ENCODE data around the gene TMCC2.
"Not testable (repeated sequence)": the region's sequence is repeated elsewhere in the genome, so short reads cannot be mapped to it uniquely, and the experiment has no call there.

TMCC2 gene

GRCh38 chr1:205214756-205215155 lies 13.0 kb upstream of the TMCC2 start:
- no peak for DNase-seq (ENCODE audit: low spot score)

DNA sequence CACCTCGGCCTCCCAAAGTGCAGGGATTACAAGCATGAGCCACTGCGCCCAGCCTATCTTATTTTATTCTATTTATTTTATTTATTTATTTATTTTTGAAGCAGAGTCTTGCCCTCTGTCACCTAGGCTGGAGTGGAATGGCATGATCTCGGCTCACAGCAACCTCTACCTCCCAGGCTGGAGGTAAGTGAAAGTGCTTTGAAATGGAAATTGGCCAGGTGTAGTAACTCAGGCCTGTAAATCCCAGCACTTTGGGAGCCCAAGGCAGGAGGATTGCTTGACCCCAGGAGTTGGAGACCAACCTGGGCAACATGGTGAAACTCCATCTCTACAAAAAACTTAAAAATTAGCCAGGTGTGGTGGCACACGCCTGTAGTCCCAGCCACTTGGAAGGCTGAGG lies 11.2 kb upstream of the TMCC2 start:
- DNase-seq (ENCODE audit: low spot score): no peak

GRCh38 chr1:205217418-205217817 lies 10.3 kb upstream of the TMCC2 start:
- no peak for DNase-seq (ENCODE audit: low spot score)

DNA sequence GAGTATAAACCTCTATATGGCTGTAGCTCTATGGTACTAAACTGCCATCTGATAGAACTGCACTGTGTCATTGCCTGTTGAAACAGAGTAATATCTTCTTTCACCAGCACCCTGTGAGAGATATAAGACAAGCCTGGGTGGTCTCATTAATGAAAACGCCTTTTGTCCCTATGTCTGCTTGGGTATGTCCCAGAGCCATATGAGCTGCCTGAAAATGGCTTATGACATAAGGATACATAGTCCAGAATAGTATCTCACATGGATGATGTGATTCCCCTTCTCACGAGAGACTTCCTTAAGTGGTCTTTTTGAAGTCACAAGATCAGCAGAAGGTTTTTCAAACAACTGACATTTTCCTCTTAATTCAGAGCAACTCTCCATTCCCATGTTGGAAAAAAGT lies 7.3 kb upstream of the TMCC2 start:
- no peak for DNase-seq (ENCODE audit: low spot score)

DNA sequence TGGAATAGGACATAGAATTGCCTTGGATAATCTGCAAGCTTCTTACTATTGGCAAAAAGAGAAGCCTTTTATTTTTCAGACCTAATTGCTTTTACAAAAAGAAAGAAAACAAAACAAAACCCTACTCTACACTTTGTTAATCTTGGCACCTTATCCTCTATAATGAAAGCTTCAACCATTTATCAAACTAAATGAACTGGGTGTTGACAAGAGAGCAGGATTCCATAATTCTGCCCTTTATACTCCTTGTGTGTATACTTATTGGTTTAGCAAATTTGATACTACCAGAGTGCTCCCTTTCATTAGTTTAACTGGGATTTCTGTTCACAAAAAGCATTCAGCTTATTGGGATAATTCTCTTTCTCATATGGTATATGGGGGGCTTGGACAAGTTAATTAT lies 3.0 kb upstream of the TMCC2 start:
- DNase-seq (ENCODE audit: low spot score): no peak

GRCh38 chr1:205225901-205226765 lies 1.6 kb upstream of the TMCC2 start:
- DNase-seq (ENCODE audit: low spot score): no peak

- DNase-seq (ENCODE audit: low spot score): no peak
These were observed 720 bp upstream of the TMCC2 start for GRCh38 chr1:205226868-205227583.

DNA sequence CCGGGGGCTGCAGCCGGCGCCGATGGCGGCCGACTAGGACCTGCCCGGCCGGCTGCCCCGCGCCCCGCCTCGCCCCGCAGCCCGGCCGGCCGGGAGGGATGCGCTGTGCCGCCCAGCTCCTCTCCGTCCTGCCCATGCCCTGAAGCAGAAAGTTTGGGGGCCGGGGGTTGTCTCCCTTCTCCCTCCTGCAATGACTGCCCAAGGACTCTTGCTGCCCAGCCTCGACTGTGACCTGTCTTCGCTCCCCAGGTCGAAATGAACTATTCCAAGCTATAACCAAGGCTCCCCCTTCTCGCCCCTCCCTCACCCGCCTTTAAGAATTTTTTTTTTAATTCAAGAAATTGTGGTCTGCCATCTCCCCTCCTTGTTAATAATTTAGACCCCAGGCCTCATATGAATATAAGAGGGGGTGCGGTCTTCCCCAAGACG lies 361 bp downstream of the TMCC2 start:
- DNase-seq (ENCODE audit: low spot score): no peak

DNA sequence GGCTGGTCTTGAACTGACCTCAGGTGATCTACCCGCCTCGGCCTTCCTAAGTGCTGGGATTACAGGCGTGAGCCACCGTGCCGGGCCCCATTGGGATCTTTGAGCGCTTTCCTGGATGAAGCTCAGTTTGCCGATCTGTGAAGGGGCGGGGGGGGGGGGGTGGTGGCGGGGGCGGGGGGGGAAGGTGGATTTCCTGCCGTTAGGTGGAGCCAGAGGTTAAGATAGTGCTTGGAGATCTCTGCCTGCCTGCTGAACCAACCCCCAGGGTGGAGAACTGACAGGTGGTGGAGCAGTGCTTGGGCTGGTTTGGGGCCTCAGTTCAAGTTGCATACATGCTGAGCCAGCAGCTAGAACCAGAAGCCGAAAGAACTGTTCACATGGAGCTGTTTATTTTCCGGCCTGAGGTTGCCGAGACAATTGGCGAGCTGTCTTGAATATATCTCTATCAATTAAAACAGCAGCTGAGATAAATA lies 1.7 kb downstream of the TMCC2 start:
- peak; percentile 71 for DNase-seq (ENCODE audit: low spot score)

DNA sequence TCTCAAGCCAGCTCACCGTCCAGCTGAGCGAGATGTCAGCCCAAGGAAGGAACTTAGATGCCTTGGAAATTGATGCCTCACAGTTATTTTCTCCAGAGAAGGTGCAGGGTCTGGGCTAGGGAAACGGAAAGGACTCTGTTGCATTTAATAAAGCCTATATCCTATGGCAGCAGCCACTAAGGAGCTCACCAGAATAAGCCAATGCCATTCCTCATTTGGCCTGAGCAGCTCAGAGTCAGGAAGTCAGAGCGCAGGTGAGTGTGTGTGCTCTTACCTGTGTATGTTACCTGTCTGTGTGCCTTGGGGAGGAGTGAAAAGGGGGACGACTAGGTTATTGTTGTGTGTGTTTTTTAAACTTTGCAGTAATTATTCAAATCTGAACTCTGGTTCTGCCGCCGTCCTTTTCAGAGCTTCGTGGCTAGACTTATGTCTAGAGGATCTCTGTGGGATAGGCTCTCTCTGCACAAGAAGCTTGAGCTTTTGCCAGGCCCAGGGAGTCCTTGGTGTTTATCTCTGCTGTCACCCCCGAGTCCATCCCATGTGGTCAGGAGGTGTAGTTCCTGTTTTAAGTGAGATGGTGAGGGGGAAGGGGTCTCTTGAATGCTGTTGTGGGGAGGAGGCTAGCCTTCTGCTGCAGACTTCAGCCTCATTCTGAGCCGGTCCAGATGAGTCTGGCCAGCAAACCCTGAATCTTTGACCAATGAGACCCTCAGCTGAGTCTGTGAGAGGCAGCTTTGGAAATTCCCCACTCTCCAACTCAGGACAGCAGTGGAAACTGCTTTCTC lies 2.4 kb downstream of the TMCC2 start:
- no peak for DNase-seq (ENCODE audit: low spot score)

- DNase-seq (ENCODE audit: low spot score): no peak
These were observed 3.2 kb downstream of the TMCC2 start for GRCh38 chr1:205230982-205231381.

DNA sequence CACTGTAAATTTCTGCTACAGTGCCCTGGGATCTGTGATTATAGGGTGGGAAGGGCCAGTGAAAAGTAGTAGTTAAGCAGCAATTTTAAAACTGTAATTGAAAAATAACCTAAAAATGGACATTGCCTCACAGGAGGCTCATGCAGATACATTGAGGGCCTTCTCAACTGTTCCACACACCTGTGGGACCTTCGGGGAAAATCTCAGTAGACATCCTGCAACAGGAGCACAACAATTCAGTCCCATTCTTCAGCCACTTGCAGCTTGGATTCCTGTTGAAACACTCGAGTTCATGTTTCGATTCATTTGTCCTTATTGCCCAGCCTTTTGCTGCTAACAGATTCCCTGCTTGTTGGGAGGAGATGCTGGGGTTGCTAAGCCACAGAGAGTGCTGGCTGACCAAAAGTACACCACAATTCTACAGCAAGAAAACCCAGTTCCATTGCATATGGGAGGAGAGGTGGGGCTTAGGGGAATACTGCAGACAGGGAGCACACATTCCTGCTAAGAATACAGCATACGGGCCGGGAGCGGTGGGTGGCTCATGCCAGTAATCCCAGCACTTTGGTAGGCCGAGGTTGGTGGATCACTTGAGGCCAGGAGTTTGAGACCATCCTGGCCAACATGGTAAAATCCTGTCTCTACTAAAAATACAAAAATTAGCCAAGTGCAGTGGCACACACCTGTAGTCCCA lies 4.5 kb downstream of the TMCC2 start:
- DNase-seq (ENCODE audit: low spot score): no peak

GRCh38 chr1:205232945-205233397 lies 5.2 kb downstream of the TMCC2 start:
- DNase-seq (ENCODE audit: low spot score): no peak

DNA sequence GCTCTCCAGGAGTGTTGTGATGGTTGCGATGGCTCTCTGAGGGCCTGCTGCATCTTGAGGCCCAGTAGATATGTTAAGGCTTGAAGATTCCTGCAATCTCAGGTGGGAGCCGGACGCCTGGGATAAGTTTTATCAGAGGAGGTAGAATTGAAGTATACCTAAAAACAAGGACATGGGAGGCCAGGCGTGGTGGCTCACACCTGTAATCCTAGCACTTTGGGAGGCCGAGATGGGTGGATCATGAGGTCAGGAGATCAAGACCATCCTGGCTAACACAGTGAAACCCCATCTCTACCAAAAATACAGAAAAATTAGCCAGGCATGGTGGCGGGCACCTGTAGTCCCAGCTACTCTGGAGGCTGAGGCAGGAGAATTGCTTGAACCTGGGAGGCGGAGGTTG lies 6.2 kb downstream of the TMCC2 start:
- DNase-seq (ENCODE audit: low spot score): not testable (repeated sequence)

GRCh38 chr1:205235951-205236350 lies 8.2 kb downstream of the TMCC2 start:
- no peak for DNase-seq (ENCODE audit: low spot score)

- no peak for DNase-seq (ENCODE audit: low spot score)
These were observed 8.8 kb downstream of the TMCC2 start for GRCh38 chr1:205236526-205236925.

- no peak for DNase-seq (ENCODE audit: low spot score)
These were observed 9.3 kb downstream of the TMCC2 start for GRCh38 chr1:205236951-205237475.

DNA sequence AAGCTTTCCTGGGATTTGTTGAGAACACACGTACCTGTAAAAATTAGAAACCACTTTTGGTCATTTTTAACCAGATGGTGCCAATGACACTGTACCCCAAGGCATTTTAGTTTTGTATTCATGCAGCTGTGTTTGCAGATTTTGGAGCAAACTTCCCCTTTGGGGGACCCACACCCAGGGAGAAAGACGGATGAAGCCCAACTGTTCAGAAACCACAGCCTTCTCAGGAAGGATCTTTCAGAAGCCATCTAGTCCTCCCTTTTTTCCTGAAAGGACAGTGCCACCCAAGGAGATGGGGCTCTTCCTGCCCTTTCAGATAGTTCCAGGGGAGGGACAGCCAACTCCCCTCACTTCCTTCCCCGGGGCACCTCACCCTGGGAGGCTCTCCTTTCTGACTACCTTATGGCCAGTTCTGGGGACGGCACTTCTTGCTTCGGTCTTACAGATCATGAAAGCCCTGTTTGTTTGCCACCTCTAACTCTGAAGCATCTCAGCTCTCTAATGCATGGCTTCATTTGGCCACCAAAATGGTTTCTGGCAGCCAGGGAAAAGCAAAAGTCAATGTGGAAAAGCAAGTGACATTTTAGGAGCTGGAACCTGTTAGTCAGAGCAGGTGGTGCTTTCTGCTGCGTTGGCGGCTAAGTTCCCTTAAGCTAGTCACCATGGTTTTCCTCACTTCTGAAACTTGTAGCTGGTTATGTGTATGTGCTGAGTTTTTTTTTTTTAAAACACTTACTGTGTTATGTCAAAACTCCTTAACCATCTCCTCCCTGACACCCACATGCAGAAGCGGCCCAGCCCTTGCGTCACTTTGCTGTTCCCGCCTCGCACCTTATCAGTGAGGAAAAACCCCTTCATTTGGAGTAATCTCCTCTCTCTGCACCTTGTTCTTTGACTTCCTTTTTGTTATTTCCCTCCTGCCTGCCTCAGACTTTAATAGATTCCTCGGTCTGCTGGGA lies 10.1 kb downstream of the TMCC2 start:
- no peak for DNase-seq (ENCODE audit: low spot score)

GRCh38 chr1:205239078-205239477 lies 11.3 kb downstream of the TMCC2 start:
- no peak for DNase-seq (ENCODE audit: low spot score)

DNA sequence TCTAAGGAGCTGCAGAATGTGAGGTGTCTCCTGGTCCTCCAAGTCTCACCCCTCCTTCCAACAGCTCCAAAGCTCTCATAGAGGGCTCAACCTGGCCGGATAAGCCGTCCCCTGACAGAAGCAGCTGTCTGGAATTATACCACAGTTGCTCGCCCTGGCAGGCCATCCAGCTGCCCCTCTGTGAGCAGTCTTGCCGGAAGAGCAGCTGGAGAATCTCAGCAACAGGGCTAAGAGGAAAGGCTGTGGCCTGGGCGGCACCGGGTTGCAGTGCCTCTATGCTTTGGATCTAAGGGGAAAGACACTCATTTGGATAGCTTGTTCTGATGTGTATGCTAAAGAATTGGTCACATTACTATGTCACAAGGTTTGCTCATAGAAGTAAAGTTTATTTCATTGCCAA lies 12.4 kb downstream of the TMCC2 start:
- DNase-seq (ENCODE audit: low spot score): no peak
